Small intestine (tissue), 7 donors: ENCODE results near the gene CLDN9. TPM values are rescaled to one million over a fixed set of nuclear protein-coding genes. Genes with fewer than 3 reads are reported as not detected.

Experiments used
- DNase-seq, 2 donors: peaks; one replicate each; pipeline versions ENCODE4 v3.0.0 to v3.0.0-alpha.2; 2013
- FAIRE-seq: peaks from 2 replicates; lab custom pipeline; 2012; peaks lifted over from hg19 to GRCh38; lab: Jason Lieb, UNC
- H3K27ac ChIP-seq, 3 donors: one replicate each; pipeline ENCODE4 v1.5.1; 2013; ENCODE audit warnings: low read length in 2 of 3, mild to moderate bottlenecking in 2 of 3, control low read depth in 1 of 3, inconsistent platforms in 1 of 3, low read depth in 1 of 3, moderate library complexity in 1 of 3
- H3K27me3 ChIP-seq, 3 donors: one replicate each; pipeline ENCODE4 v1.6.1; 2013; ENCODE audit warnings: low read length in 3 of 3, inconsistent platforms in 1 of 3; ENCODE audit not compliant: control insufficient read depth in 3 of 3, insufficient read depth in 3 of 3
- H3K36me3 ChIP-seq, 3 donors: one replicate each; pipeline ENCODE4 v1.6.1; 2013; ENCODE audit warnings: low read length in 3 of 3, inconsistent platforms in 1 of 3, low read depth in 1 of 3, mild to moderate bottlenecking in 1 of 3, moderate library complexity in 1 of 3; ENCODE audit not compliant: control insufficient read depth in 3 of 3, insufficient read depth in 2 of 3
- H3K4me1 ChIP-seq, 3 donors: one replicate each; pipeline ENCODE4 v1.6.1; 2013; ENCODE audit warnings: low read length in 2 of 3, inconsistent platforms in 1 of 3, low read depth in 1 of 3, mild to moderate bottlenecking in 1 of 3, moderate library complexity in 1 of 3; ENCODE audit not compliant: control insufficient read depth in 3 of 3, insufficient read depth in 2 of 3
- H3K4me3 ChIP-seq, 3 donors: one replicate each; pipeline ENCODE4 v1.5.1; 2013; ENCODE audit warnings: low read length in 3 of 3, control low read depth in 1 of 3, inconsistent platforms in 1 of 3, low read depth in 1 of 3, mild to moderate bottlenecking in 1 of 3, moderate library complexity in 1 of 3
- H3K9me3 ChIP-seq, 2 donors: one replicate each; pipeline ENCODE4 v1.6.1; 2013; ENCODE audit warnings: low read depth in 1 of 2, low read length in 1 of 2; ENCODE audit not compliant: control insufficient read depth in 2 of 2, insufficient read depth in 1 of 2
- WGBS, 3 donors: extraction: QIAGEN DNeasy Blood & Tissue Kit; methylation state at CpG; one replicate each; pipeline ENCODE4 v1.1.7; 2013; 5-methylcytosine and 5-hydroxymethylcytosine counted together
- polyA plus RNA-seq, 4 donors: library from polyadenylated mRNA; stranded (reverse) in 3 of 4; unstranded in 1 of 4; fragments of 200-250 nt in 3 of 4; fragments of 120-200 nt in 1 of 4; gene quantifications; one replicate each; pipeline versions ENCODE4 v1.2.1 to v1.2.3, GENCODE V29; 2013
- donor health status: healthy with polysubstance abuse.
- donor health status: control.
- donor health status: control.
- donor health status: Bipolar disorder and iron deficiency.
- donor health status: healthy.

Gene CLDN9
- polyA plus RNA-seq, 4 donors = 0.76 to 2.7 (median 0.99) TPM

- DNase-seq = peak; percentile 79 to 88
- Histone ChIP-seq H3K9me3 (no peaks in the 10 kb centered on the region), H3K36me3 (peaks cover 0 to 29% (median 0%) of the 10 kb centered on the region in 3 donors), H3K27me3 (peaks cover 0 to 10% (median 0%) of the 10 kb centered on the region in 3 donors), H3K27ac (peak overlapping the region; percentile 97 to 99 (median 99)), H3K4me3 (peak overlapping the region; percentile 45 to 97 (median 82)), H3K4me1 (peaks cover 2 to 51% (median 17%) of the 10 kb centered on the region in 3 donors)
- 0 to 1% (median 1%) methylated on average over 37 to 57 of the region's 57 CpGs for WGBS, 3 donors
- FAIRE-seq = no peak
Observed at GRCh38 chr16:3020604-3021448, 8.1 kb downstream of the CLDN9 start.

- Histone ChIP-seq H3K36me3 (peaks cover 0 to 36% (median under 1%) of the 10 kb centered on the region in 3 donors), H3K27me3 (peaks cover 0 to 10% (median 0%) of the 10 kb centered on the region in 3 donors), H3K9me3 (no peaks in the 10 kb centered on the region), H3K4me3 (peak overlapping the region; percentile 45 to 97 (median 82)), H3K27ac (peak overlapping the region; percentile 97 to 99 (median 99)), H3K4me1 (peaks cover 2 to 51% (median 17%) of the 10 kb centered on the region in 3 donors)
- WGBS, 3 donors = 12 to 20% (median 14%) methylated on average over 19 to 25 of the region's 25 CpGs
- no peak for FAIRE-seq
- DNase-seq = peak; percentile 84 to 91
Observed at GRCh38 chr16:3021449-3022207, 8.9 kb downstream of the CLDN9 start.

- Histone ChIP-seq H3K27me3 (peaks cover 0 to 10% (median 0%) of the 10 kb centered on the region in 3 donors), H3K36me3 (peaks cover 0 to 42% (median 5%) of the 10 kb centered on the region in 3 donors), H3K4me3 (peak overlapping the region in 2 of 3 donors; percentile 82 to 97), H3K27ac (peak overlapping the region; percentile 97 to 99 (median 99)), H3K9me3 (no peaks in the 10 kb centered on the region), H3K4me1 (peaks cover 2 to 52% (median 17%) of the 10 kb centered on the region in 3 donors)
- FAIRE-seq (no peak), DNase-seq (peak; percentile 90)
- 3 to 14% (median 12%) methylated on average over 7 to 8 of the region's 8 CpGs for WGBS, 3 donors
Observed at GRCh38 chr16:3022208-3022683, 9.5 kb downstream of the CLDN9 start.

- FAIRE-seq = no peak
Observed at GRCh38 chr16:3022684-3023414, 10.1 kb downstream of the CLDN9 start.

GRCh38 chr16:3023415-3023668 is 10.6 kb downstream of the CLDN9 start:
- Histone ChIP-seq H3K27ac (peak overlapping the region; percentile 80 to 99 (median 93)), H3K4me3 (peak overlapping the region; percentile 33 to 91 (median 53)), H3K27me3 (peaks cover 0 to 4% (median 0%) of the 10 kb centered on the region in 3 donors), H3K4me1 (peaks cover 2 to 50% (median 17%) of the 10 kb centered on the region in 3 donors), H3K9me3 (no peaks in the 10 kb centered on the region), H3K36me3 (peaks cover 0 to 48% (median 5%) of the 10 kb centered on the region in 3 donors)
- whole genome bisulfite sequencing, 3 donors = 21 to 37% (median 29%) methylated on average over 3 to 6 of the region's 6 CpGs
- FAIRE-seq (no peak), DNase-seq (peak in 1 of 2 donors; percentile 34)

More at GRCh38 chr16:3022684-3023414, 10.1 kb downstream of the CLDN9 start:
- Histone ChIP-seq H3K4me1 (peaks cover 2 to 53% (median 17%) of the 10 kb centered on the region in 3 donors), H3K36me3 (peaks cover 0 to 48% (median 5%) of the 10 kb centered on the region in 3 donors), H3K27ac (peak overlapping the region; percentile 80 to 99 (median 93)), H3K4me3 (peak overlapping the region in 2 of 3 donors; percentile 53 to 97), H3K9me3 (no peaks in the 10 kb centered on the region), H3K27me3 (peaks cover 0 to 9% (median 0%) of the 10 kb centered on the region in 3 donors)
- DNase-seq = no peak
- 44 to 52% (median 46%) methylated on average over 8 of the region's 8 CpGs for WGBS, 3 donors

GRCh38 chr16:3023669-3024478 is 11.2 kb downstream of the CLDN9 start, which contains the start of the genes HCFC1R1 and THOC6:
Gene HCFC1R1, minus strand, starts transcription at chr16:3023942. Its CDS starts 1 bp downstream, at chr16:3023941.
Gene THOC6, plus strand, starts transcription at chr16:3024035. Its CDS starts 292 bp downstream, at chr16:3024327.
- peaks cover 0 to 4% (median under 1%) of the 10 kb centered on the region in 3 donors for H3K27me3 ChIP-seq
- H3K4me3 ChIP-seq = peak within 1 kb of the TSS; percentile 33 to 97 (median 53)
- peaks cover 2 to 50% (median 17%) of the 10 kb centered on the region in 3 donors for H3K4me1 ChIP-seq
- 1% methylated on average over 53 to 69 of the region's 69 CpGs for WGBS, 3 donors
- peak within 1 kb of the TSS; percentile 80 to 99 (median 93) for H3K27ac ChIP-seq
- DNase-seq (peak; percentile 98 to 99), FAIRE-seq (no peak)
- H3K9me3 ChIP-seq = no peaks in the 10 kb centered on the region
- peaks cover 0 to 53% (median 5%) of the 10 kb centered on the region in 3 donors for H3K36me3 ChIP-seq
